GM19397 (cell line): ENCODE data around the gene EFHD2.
"Not testable (repeated sequence)": the region's sequence is repeated elsewhere in the genome, so short reads cannot be mapped to it uniquely, and the experiment has no call there.

Source experiments
- ATAC-seq: cut with Tn5 transposase; IDR thresholded peaks from one replicate; pipeline ENCODE4 v1.9.1; 2021; ENCODE audit warnings: mild to moderate bottlenecking, moderate library complexity; ENCODE audit not compliant: unreplicated experiment

The EFHD2 gene

DNA sequence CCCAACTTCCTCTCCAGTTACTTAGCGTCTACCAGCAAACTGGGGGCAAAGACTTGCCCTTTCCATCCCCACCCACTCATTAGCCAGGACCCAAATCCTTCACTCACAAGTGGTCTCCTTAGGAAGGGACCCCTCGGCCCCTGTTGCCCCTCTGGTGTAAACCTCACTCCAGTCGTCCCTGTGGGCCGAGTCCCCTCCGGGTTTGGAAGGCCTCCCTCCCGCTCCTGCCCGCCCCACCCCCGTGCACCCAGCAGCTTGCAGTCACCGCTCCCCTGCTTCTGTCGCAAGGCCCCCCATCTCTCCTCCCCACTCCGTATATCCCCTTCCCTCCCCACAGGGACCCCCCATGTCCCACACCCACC is 1.2 kb downstream of the EFHD2 start:
- no peak for ATAC-seq

DNA sequence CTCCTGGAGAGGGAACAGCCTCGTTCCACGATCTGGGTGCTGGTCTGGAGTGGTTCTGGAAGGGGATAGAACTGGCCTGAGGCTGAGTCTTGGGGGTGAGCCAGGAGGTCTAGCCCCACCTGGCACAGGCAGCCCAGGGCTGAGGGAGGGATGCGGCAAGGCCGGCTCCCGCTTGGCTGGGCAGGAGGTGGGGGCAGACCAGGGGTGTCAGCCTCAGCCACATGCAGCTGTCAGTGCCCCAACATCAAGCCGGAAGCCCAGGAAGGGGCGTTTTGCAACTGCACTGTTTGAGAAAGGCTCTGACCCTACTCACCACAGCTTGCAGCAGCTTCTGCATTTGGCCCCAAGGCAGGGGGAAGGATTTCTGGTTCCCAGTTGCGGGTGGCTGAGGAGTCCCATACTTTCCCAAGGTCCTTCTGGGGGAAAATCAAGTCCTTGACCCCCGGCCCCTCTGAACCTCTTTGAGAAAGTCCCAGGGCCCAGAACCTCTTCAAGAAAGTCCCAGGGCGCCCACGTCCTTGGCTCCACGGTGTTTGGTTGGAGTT is 2.0 kb downstream of the EFHD2 start:
- peak; percentile 40 for ATAC-seq

DNA sequence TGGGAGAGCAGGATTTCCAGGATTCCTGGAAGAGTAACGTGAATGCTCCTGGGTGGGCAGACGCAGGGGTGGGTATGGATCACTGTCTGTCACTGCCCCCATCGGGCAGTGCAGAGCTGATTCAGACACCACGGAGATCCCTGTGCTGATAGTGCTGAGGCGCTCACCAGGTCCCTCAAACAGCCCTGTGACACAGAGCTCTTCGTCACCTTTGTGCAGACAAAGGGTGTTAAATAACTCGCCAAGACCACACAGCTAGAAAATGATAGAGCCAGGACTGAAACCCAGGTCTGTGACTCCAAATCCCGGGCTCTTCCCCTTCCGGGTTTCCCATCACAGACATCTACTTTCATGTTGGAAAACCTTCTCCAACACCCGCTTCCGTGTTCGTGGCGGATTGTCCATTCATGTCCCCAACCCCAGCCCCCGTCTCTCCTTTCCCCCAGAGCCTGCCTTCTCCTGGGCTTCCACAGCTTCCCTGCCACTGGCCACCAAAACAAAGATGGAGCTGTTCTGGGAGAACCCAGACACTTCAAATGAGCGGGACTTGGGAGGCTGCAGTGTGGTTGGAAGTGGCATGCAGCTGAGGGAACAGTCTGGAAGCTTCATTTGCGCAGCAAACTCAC is 2.6 kb downstream of the EFHD2 start:
- ATAC-seq: no peak

DNA sequence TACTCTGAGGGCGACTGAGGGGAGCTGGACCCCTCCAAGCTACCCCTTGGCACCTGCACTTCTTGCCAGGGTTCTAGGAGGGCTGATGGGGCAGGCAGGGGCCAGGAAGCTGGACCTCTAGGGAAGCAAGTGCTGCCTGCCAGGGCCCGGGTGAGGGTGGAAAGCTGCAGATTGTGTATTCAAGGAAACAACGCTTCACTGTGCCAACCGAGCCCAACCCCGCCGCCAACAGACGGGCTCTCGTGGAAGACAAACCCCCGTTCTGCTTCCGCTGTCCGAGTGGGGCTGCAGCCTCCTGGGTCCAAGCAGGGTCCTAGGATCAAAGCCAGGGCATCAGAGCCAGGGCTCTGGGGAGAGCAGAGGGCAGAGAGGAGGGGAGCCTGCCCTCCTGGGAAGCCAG is 3.2 kb downstream of the EFHD2 start:
- ATAC-seq: no peak

DNA sequence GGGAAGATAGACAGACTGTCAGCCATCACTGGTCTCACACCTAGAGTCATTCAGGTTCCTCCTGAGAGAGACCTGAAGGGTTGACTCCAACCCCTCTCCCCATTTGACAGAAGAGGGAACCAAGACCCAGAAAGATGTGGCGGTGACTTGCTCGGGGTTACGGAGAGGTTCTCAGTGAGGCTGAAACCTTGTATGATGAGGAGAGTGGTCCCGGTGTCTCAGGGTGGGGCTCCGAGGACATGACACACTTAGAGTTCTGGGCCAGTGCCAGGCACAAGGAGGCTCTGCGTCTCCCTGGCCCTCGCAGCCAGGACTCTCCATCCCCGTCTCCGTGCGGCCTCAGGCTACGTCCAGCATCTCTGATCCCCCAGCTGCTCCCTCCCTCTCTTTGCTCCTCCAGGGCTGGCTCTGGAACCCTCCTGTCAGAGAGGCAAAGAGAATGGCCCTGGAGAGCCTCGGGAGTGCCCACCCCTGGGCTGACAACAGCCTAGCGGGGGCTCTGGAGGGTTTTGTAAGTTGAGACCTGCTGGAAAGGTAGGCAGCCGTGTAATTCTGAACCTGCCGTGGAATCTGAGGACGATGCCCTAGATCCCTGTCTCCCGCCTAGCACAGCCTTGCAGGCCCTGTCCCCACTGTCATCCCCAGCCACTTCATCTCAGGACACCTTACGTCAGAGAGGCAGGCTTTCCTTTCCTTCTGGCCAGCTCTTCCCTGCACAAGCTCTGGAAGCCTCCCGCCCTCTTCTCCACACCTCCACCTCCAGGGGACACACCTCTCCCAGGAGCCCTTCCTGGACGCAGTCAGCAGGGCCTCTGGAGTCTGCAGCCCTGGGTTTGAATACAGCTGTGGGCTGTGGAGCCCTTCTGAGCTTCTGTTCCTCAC is 4.1 kb downstream of the EFHD2 start:
- no peak for ATAC-seq

DNA sequence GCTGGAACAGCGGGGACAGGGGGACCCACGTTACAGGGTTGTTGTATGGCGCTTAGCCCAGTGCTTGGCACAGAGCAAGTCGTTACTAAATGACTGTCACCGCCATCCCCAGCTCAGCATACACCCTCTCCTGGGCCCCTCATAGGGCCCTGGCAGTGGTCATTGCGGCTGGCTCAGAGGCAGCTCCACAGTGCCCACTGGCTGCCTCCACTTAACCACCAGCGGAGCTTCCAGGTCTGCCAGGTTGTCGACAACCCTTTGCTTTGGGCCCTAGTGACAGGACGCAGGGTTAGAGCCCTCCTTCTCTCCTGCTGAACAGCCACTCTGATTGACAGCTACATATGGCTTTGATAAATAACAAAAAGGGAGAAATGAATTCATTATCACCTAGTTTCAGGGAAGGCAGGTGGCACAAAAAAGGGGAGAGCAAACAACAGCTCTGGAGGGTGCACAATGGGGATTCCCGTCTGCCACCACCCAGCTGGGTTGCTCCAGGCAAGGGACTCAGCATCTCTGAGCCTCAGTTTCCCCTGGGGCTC is 4.8 kb downstream of the EFHD2 start:
- no peak for ATAC-seq

DNA sequence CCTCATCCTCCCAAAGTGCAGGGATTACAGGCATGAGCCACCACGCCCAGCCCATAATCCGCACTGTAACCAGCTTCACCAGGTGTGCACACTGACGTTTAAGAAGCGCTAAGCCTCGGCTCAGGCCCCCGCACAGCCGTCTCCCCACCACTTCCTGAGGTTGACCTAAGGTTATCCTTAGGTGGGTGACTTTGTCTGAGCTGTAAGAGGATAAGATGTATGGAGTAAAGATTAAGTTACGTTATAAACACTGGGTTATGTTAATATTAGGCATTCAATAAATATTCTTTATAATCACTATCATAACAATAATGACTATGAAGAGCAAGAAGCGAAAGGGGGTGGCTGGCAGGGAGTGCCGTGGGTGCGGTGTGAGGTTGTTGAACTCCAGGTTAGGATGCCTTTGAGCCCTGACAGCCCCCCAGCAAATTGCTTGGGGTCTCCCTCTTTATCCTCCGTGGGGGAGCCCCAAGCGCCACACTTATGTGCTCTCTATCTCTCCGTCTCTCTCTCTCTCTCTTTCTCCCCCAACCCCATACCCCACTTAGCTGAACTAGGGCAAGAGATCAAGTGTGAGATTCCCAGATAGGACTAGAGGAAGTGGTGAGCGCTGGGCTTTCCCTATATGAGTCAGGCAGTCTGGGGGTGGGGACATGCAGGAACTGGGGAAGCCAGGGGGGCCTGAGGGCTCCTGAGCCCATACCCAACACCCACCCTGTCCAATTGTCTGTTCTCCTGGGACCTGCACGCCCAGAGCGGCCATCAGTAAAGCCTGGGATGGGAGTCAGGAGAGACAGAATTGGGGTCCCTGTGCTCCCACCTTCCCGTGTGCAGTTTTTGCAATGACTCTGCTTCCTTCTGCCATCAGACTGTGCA is 7.6 kb downstream of the EFHD2 start:
- no peak for ATAC-seq

DNA sequence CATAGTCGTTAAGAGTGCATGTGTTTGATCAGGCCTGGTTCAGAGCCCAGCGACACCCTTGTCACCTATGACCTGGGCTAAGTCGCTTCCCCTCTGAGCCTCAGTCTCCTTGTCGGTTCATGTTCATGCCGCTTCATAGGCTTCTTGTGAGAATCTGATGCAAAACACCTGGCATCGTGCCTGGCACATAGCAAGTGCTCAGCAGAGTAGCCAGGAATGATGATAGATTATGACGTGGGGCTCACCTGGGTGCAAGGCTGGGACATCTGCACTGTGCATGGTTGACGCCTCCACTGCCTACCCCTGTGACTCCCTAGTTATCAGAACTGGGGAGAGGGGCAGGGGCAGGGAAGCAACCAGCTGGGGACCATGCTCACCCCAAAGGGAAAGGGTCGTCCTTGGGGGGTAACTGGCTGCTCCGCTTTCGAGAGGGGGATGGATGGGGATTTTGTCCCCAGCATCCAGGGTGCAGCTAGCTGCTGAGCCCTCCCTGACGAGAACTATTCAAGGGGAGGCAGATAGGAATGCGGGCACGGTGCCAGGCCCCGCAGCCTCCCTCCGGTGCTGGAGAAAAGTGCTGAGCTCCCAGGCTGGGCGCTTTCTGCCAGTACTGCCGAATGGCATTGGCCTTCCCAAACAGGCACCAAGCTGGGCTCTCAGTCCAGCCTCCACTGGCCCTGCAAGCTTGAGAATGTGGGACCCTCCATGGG is 9.3 kb downstream of the EFHD2 start:
- no peak for ATAC-seq

DNA sequence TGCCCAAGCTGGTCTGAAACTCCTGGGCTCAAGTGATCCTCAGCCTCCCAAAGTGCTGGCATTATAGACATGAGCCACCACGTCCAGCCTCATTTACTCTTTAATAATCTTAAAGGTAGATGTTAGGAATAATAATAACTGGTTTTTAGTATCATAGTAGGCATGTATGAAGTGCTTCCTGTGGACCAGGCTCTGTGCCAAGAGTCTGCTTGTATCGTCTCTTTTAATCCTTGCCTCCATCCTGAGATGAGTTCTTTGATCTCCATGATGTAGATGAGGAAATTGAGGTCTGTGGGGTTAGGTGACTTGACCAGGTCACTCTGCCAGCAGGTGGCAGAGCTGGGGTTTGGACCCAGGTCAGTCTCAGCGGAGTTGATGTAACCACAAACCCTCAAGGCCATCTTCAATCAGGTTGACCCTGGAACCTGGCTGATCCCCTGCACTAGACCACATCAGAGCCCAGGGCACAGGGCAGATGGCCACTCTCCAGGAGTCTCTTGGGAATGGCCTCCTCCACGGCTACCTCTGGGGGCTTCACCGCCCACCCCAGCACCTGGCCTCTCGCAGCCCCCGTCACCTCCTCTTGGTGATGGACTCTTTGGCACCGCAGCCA is 11.3 kb downstream of the EFHD2 start:
- no peak for ATAC-seq

DNA sequence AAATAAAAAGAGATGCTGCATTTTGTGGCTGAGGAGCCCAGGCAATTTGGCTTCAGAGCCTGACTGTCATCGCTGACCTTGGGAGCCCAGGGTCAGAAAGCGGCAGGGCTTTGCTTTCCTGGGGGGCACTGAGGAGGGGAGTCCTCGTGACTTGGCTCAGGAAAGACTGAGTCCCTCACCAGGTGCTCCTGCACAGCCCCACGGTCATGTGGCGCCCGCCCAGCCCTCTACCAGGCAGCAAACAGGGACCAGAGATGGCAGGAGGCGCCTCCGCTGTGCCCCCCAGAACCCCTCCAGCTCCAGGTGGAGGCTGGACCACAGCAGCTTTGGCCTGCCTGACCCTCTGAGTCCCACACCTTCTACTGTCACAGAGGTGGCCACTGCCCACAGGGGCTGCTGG is 13.2 kb downstream of the EFHD2 start:
- ATAC-seq: no peak

DNA sequence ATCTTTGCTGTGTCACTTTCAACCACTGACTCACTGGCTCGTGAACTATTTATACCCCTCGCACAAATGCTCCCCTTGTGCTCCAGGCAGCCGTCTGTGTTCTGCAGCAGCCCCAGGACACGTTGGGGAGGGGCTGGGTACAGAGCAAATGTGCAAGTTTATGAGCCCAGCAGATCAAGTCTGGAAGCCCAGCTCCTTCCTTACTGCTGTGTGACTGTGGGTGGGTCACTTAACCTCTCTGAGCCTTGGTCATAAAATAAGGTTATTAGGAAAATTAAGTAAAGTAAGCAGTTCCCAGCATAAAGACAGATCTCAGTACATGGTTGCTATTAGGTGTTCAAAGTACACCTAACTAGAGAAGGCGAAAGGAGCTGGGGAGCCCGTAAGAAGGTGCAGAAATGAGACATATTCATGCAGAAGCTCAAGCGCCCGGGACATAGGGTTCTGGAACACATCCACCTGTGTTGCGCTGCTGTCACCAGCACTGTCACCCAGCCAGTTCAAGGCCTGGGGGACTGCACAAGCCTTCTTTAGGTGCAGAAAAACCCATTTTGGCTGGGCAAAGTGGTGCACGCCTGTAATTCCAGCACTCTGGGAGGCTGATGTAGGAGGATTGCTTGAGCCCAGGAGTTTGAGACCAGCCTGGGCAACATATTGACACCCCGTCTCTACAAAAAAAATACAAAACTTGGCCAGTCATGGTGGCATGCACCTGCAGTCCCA is 13.8 kb downstream of the EFHD2 start:
- no peak for ATAC-seq

DNA sequence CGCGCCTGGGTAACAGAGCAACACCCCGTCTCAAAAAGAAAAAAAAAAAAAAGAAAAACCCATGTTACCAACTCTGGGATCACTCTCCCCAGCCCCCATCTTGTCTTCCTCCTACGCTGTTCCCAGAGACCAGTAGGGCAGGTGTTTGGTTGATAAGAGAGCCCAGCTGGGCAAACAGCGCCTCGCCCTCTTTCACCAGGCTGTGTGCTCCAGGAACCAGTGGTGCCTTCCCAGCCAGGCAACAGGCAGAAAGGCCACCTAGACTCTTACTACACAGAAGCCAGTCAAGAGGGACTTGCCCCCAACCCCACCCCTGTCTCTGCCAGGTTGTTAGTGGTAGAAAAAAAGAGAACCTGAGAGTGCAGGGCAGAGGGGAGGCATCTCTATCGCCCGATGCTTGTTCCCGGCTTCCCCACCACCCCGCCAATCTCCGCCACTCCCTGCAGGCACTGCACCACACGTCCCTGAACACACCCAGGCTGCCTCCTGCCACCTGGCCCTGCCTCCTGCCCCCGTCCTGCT is 14.5 kb downstream of the EFHD2 start:
- no peak for ATAC-seq

DNA sequence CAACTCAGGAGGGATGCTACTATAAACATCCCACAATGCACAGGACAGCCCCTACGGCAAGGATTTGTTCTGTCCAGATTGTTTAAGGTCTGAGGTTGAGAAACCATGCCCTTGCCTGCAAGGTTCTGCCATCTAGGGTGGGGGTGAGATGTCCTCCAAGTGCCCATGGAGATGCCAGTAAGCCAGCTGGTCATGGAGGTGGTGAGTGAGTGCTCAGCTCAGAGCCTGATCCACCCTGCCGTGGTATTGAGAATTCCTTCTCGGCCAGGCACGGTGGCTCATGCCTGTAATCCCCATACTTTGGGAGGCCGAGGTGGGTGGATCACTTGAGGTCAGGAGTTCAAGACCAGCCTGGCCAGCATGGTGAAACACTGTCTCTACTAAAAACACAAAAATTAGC is 15.3 kb downstream of the EFHD2 start:
- ATAC-seq: no peak

DNA sequence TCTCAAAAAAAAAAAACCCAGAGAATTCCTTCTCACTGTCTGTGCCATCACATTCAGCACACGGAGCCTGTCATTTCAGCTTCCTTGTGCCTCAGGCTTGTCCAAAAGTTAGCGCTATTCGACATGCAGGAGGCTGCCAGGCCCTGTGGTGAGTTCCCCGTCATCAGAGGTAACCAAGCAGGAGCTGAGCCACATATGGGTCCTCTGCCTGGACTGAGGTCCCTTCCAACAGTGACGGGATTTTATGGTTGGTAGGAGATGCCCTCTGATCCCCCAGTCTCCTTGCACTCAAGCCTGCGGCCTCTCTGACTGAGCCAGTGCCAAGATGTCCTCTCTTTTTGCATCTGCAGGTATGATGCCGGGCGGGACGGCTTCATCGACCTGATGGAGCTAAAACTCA is 15.8 kb downstream of the EFHD2 start:
- ATAC-seq: no peak

DNA sequence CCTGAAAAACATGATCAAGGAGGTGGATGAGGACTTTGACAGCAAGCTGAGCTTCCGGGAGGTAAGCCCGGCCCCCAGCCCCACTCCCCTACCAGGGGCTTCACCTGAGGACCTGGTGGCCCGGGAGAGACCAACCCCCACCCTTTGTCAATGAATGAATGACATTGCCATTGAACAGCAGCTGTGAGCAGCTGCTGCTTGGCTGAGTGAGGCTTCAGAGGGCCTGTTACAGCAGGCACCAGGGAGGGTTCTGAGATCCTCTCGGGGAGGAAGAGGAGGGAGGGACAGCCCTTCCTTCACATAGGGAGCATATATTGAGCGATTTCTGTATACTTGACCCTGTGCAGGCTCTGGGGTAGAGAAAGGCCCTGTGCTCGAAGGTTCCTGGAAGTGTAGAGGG is 16.3 kb downstream of the EFHD2 start:
- ATAC-seq: no peak

DNA sequence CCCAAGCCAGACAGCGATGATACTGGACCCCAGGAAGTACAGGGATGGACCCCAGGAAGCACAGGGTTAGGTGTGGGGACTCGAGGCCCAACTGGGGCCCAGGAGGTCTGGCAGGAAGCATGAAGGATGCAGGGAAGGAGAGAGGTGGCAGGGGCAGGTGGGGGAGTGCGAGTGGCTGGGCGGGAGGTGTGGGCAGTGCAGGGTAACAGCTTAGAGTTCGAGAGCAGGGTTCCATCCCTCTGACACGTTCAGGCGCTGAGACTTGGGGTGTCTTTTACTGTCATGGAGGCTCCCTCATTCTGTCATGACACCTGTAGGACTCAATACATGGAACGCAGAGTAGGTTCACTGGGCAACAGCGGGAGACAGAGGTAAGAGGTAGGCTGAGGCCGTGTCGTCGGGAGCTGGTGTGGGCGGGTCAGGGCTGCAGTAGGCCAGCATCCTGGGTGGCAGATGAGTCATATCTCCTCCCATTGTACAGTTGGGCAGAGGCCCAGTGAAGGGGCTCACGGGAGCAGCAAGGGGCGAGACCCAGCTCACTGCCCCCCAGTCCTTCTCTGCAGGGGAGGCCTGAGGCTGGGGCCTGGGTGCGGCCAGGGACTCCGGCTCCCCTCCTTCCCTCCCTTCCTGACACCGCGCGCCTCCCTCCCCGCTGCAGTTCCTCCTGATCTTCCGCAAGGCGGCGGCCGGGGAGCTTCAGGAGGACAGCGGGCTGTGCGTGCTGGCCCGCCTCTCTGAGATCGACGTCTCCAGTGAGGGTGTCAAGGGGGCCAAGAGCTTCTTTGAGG is 17.0 kb downstream of the EFHD2 start:
- no peak for ATAC-seq

DNA sequence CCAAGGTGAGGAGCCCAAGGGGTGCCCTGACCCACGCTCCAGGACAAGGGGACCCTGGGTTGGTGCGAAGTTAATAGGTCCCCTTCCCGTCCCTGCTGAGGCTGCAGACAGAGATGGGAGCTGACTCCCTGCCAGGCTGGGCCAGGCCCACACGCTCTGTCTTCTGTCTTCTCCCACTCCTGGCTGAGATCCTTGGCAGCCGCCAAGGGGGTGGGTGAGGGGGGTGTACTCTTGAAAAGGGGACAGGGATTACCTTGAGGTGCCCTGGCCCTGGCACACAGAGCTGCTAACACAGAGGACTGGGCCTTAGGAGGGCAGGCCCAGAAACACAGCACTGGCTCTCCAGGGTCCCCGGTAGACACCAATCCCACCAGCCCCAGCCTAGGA is 17.6 kb downstream of the EFHD2 start:
- no peak for ATAC-seq

DNA sequence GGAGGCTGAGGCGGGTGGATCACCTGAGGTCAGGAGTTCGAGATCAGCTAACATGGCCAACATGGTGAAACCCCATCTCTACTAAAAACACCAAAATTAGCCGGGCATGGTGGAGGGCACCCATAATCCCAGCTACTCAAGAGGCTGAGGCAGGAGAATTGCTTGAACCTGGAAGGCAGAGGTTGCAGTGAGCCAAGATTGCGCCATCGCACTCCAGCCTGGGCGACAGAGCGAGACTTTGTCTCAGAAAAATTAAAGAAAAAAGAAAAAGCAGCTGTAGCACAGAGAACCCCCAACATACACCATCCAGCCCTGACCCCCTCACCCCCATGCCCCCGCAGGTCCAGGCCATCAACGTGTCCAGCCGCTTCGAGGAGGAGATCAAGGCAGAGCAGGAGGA is 18.6 kb downstream of the EFHD2 start:
- ATAC-seq: not testable (repeated sequence)
